ENCODE results near the gene EVPL.

DNA sequence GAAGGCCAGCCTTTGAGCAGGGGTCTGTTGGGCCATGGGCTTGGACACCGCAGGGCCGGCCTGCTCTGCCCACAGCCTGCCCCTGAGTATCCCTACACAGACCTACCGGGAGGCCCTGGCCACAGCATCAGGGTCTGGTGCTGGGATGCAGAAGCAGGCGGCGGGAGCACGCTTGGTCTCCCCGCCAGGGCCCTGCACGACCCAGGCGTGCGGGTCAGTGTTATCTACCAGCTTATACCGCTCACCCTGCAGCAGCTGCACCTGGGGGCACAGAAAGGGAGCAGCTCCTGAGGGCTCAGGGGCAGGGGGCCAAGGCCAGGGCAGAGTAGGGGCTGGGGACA lies 8.8 kb downstream of the EVPL start:
- TF ChIP-seq EZH2 (IDR thresholded peaks at IDR 0.05) (no peak), POLR2AphosphoS5 (IDR thresholded peaks at IDR 0.05; ENCODE audit: borderline replicate concordance, low read depth, low read length) (no peak), FOXP2 (optimal IDR thresholded peaks at IDR 0.05; ENCODE audit: control extremely low read depth, extremely low read length, insufficient read depth) (no peak)

Measured in SK-N-MC (cell line).